Measurements from ENCODE around the gene DUS3L.
"Not testable (repeated sequence)": the region's sequence is repeated elsewhere in the genome, so short reads cannot be mapped to it uniquely, and the experiment has no call there.

Gene DUS3L

GRCh38 chr19:5786593-5787408, 4.2 kb downstream of the DUS3L start:
- H3K27ac ChIP-seq = no peak overlapping the region
- TF ChIP-seq ZFX (IDR thresholded peaks at IDR 0.05; ENCODE audit: borderline replicate concordance) (no peak), CTCF (IDR thresholded peaks at IDR 0.05) (no peak)

- H3K27ac ChIP-seq = no peak overlapping the region
- TF ChIP-seq CTCF (IDR thresholded peaks at IDR 0.05) (no peak), ZFX (IDR thresholded peaks at IDR 0.05; ENCODE audit: borderline replicate concordance) (no peak)
Measured at GRCh38 chr19:5785423-5785822, 5.5 kb downstream of the DUS3L start.

- no peak within 1 kb of the TSS for H3K27ac ChIP-seq
- TF ChIP-seq ZFX (IDR thresholded peaks at IDR 0.05; ENCODE audit: borderline replicate concordance) = no peak
Measured at GRCh38 chr19:5784581-5785147, 6.3 kb downstream of the DUS3L start, which contains the start of gene PRR22. TSS of gene PRR22 (minus strand) at chr19:5784746. CDS start at chr19:5784660, 86 bp downstream.

DNA sequence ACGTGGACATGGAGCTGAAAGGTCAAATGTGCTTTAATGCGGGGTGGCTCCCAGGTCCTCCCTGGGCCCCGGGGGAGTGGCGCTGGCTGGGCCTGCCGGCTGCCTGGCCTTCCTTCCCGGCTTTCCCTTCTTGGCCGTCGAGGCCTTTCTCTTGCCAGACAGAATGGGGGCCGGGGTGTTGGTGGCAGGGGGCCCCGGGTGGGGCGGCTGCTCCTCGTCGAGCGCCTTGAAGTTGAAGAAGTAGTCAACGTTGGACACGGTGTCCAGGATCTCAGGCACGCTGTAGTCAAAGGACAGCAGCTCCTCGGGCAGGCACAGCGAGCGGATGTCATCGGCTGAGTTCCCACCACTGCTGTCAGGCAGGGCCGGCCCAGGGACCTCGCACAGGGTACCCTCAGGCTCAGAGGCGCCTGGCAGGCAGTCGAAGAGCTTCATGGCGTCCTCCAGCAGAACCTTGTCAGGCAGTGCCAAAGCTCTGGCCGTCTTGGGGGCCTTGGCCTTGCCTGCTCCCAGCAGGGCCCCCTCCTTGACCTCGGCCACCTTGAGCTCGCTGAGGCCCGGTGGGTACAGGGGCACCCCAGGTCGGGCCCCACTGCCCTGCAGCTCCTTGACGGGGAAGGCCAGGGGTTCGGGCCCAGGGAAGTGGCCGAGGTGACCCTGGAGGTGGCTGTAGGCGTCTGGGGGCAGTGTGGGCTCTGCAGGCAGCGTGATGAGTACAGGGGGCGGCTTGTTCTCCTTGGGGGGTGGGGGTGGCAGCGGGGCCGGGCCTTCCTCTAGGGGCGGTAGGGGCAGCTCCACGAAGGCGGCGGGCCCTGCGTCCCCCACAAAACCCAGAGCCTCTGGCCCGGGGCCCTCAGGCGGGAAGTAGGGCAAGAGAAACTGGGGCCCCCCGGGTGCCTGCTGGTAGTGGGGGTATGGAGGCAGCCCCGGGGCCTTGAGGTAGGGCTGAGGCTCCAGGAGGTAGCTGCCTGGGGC, 7.7 kb downstream of the DUS3L start:
- TF ChIP-seq CTCF (IDR thresholded peaks at IDR 0.05) (no peak), ZFX (IDR thresholded peaks at IDR 0.05; ENCODE audit: borderline replicate concordance) (no peak)
- no peak overlapping the region for H3K27ac ChIP-seq

DNA sequence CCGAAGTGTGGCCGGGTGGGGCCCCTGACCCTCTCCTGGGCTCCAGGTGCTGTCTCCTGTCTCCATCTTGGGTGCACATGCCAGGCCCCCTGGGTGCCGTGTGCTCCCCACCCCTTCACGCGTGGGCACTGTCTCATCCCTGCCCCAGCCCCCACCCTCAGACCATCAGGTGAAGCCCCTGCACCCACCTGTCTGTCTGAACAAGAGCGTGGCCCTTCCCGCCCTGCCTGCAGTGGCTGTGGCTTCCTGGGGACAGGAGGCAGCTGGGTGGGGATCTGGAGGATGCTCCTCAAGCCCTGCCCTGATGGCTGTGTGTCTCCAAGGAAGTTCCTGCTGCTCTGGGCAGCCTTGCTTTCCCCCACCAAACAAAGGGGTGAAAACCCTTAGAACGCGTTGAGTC, 8.6 kb downstream of the DUS3L start:
- TF ChIP-seq ZFX (IDR thresholded peaks at IDR 0.05; ENCODE audit: borderline replicate concordance) (no peak), CTCF (IDR thresholded peaks at IDR 0.05) (no peak)
- H3K27ac ChIP-seq = no peak overlapping the region

GRCh38 chr19:5780916-5781315, 10.0 kb downstream of the DUS3L start:
- H3K27ac ChIP-seq = not testable (repeated sequence)

DNA sequence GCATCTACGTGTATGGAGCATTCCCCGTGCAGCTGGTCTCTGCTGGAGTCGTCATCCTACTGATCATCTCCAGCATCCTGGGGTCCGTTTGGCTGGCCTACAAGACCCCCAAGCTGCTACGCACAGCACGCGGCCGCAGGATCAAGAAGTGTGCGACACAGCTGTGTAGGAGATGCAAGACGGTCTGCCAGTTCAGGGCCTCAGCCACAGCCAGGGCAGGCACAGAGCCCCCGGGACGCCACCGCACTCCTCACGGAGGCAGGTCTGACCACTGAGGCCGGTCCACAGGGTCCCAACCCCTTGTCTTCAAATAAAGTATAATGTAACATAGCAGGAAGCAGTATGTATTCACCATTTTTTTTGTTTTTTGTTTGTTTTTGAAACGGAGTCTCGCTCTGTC, 12.6 kb downstream of the DUS3L start:
- H3K27ac ChIP-seq = no peak overlapping the region
- TF ChIP-seq CTCF (IDR thresholded peaks at IDR 0.05) (no peak), ZFX (IDR thresholded peaks at IDR 0.05; ENCODE audit: borderline replicate concordance) (no peak)

All from 22Rv1 (cell line).